Endometrial microvascular endothelial cells (primary cell): ENCODE results near the gene NME9. TPM values are rescaled to one million over a fixed set of nuclear protein-coding genes. Genes with fewer than 3 reads are reported as not detected.

Experiments used
- in situ Hi-C: cut with HindIII; loops from 2 replicates; pipeline ENCODE4 v1.10.0; 2017; ENCODE audit warnings: low sequenced_read_pairs, low pct_unique_long_range_greater_than_20kb; ENCODE audit errors: inconsistent ontology term
- total RNA-seq: library from RNA; depleted of rRNA; stranded (reverse); fragments of >200 nt; gene quantifications from one replicate; pipeline ENCODE4 v1.2.3, GENCODE V29; 2015; ENCODE audit errors: inconsistent ontology term

The NME9 gene
- total RNA-seq, 1 donor from 2014 or later = not detected

GRCh38 chr3:138364356-138365252 is 35.0 kb upstream of the NME9 start:
- in situ Hi-C loops = no loop called here

GRCh38 chr3:138363322-138363721 is 33.7 kb upstream of the NME9 start:
- in situ Hi-C loops = no loop called here

- in situ Hi-C loops = no loop called here
These were observed 32.9 kb upstream of the NME9 start for GRCh38 chr3:138362538-138362937.

- in situ Hi-C loops = no loop called here
These were observed 31.9 kb upstream of the NME9 start for GRCh38 chr3:138361561-138361971.

- in situ Hi-C loops = no loop called here
These were observed 31.3 kb upstream of the NME9 start for GRCh38 chr3:138360869-138361525.

GRCh38 chr3:138359919-138360868 is 30.5 kb upstream of the NME9 start:
- in situ Hi-C loops = no loop called here

GRCh38 chr3:138359148-138359918 is 29.7 kb upstream of the NME9 start:
- in situ Hi-C loops = no loop called here

- in situ Hi-C loops = no loop called here
These were observed 27.2 kb upstream of the NME9 start for GRCh38 chr3:138356730-138357405.

GRCh38 chr3:138355071-138355470 is 25.4 kb upstream of the NME9 start:
- in situ Hi-C loops = no loop called here

GRCh38 chr3:138354376-138354775 is 24.7 kb upstream of the NME9 start:
- in situ Hi-C loops = no loop called here

- in situ Hi-C loops = no loop called here
These were observed 22.4 kb upstream of the NME9 start for GRCh38 chr3:138351916-138352550.

- in situ Hi-C loops = no loop called here
These were observed 21.5 kb upstream of the NME9 start for GRCh38 chr3:138351151-138351550.

GRCh38 chr3:138349926-138350665 is 20.4 kb upstream of the NME9 start:
- in situ Hi-C loops = no loop called here

GRCh38 chr3:138348754-138349739 is 19.4 kb upstream of the NME9 start:
- in situ Hi-C loops = no loop called here

GRCh38 chr3:138347960-138348753 is 18.5 kb upstream of the NME9 start, which contains the start of gene MRAS:
TSS of gene MRAS (plus strand) at chr3:138348579. CDS start at chr3:138372884, 24,305 bp downstream.
- in situ Hi-C loops = no loop called here
